Measurements from ENCODE around the gene ZBTB20. TPM values are rescaled to one million over a fixed set of nuclear protein-coding genes. Genes with fewer than 3 reads are reported as not detected.

ZBTB20 gene
- total RNA-seq, 6 donors from 2014 or later, result 40.0 to 150 (median 65.8) TPM

DNA sequence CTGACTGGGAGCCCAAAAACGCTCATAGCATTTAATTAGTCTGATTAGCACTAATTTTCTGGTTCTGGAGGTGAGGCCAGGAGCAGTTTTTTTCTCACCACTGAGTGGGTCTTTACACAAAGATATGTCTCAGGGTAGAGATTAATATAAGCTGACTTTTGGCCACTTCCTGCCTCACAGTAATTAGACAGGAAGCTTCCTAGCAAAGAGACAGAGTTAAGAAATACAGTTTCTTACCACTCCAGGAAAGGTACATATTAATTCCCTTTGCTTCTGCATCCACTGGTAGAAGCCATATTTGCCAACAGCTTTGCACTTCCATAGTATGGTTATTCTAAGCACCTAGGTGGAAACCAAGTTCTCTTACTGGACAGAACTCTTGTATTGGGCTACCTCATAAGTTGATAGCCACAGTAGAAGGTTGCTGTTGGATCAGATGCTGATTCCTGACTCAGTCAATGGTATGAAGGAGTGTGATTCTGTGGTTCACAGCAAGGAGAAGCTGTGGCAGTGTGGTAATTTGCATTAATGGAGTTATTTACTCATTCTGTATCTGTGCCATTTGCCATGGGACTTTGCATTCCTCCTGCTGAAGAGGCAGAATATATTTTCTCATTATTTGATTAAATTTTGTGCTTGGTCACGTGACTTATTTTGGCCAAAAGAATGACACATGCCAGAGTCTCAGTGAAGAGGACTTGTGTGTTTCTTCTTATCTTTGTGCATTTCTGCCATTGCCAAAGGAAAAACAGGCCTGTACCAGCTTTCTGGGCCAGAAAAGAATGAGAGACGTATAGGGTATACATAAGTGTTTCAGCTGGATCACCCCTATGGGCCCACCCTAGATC lies 17.5 kb upstream of the ZBTB20 start:
- DNase-seq (no peak), ATAC-seq (ENCODE audit: low FRiP score in 2 of 2) (no peak)
- no peak overlapping the region for H3K27ac ChIP-seq
- no peak overlapping the region for H3K4me3 ChIP-seq
- no peaks in the 10 kb centered on the region for H3K9me3 ChIP-seq
- WGBS, 2 donors, result 91 to 92% methylated on average over 3 of the region's 3 CpGs
- no peaks in the 10 kb centered on the region for H3K4me1 ChIP-seq
- no peaks in the 10 kb centered on the region for H3K27me3 ChIP-seq
- TF ChIP-seq EP300 (IDR thresholded peaks at IDR 0.05), result no peak
- no peak for TF ChIP-seq POLR2AphosphoS5 (IDR thresholded peaks at IDR 0.05)
- TF ChIP-seq POLR2A (IDR thresholded peaks at IDR 0.05), result no peak
- no peak for TF ChIP-seq CTCF (IDR thresholded peaks at IDR 0.05)
- H3K36me3 ChIP-seq, result no peaks in the 10 kb centered on the region

DNA sequence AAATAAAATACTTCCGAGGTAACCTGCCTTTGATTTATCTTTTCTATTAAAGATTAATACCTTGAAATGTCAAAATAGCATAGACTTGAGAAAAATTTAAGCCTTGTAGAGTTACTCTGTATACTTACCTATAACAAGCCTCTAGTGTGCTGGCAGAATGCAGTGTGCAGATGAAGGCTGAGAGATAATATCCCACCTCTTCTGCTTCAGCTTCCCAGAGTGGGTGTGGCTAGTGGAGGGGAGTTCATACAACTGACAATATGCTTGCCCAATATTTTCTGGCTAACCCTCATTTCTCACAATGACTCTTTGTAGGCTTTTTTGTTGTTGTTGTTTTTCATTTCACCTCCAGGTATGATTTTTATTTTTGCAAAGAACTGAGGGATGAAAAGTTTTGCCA lies 15.7 kb upstream of the ZBTB20 start:
- Histone ChIP-seq H3K9me3 (peaks cover 0 to 3% (median 0%) of the 10 kb centered on the region in 4 donors), H3K4me3 (no peak overlapping the region), H3K4me1 (no peaks in the 10 kb centered on the region), H3K27ac (no peak overlapping the region), H3K27me3 (no peaks in the 10 kb centered on the region), H3K36me3 (no peaks in the 10 kb centered on the region)
- TF ChIP-seq EP300 (IDR thresholded peaks at IDR 0.05) (no peak), POLR2A (IDR thresholded peaks at IDR 0.05) (no peak), POLR2AphosphoS5 (IDR thresholded peaks at IDR 0.05) (no peak), CTCF (IDR thresholded peaks at IDR 0.05) (no peak)
- WGBS, 2 donors, result 88 to 90% methylated on average over 1 of the region's 1 CpG
- ATAC-seq (ENCODE audit: low FRiP score in 2 of 2) (no peak), DNase-seq (no peak)

- peaks cover 0 to 3% (median 0%) of the 10 kb centered on the region in 4 donors for H3K9me3 ChIP-seq
- DNase-seq (no peak), ATAC-seq (ENCODE audit: low FRiP score in 2 of 2) (no peak)
- no peak overlapping the region for H3K27ac ChIP-seq
- H3K36me3 ChIP-seq, result no peaks in the 10 kb centered on the region
- WGBS, 2 donors, result 68 to 69% methylated on average over 1 of the region's 1 CpG
- H3K4me1 ChIP-seq, result no peaks in the 10 kb centered on the region
- TF ChIP-seq POLR2A (IDR thresholded peaks at IDR 0.05) (no peak), CTCF (IDR thresholded peaks at IDR 0.05) (no peak), EP300 (IDR thresholded peaks at IDR 0.05) (no peak), POLR2AphosphoS5 (IDR thresholded peaks at IDR 0.05) (no peak)
- H3K4me3 ChIP-seq, result no peak overlapping the region
- no peaks in the 10 kb centered on the region for H3K27me3 ChIP-seq
These were observed 14.8 kb upstream of the ZBTB20 start for GRCh38 chr3:115161866-115162265.

DNA sequence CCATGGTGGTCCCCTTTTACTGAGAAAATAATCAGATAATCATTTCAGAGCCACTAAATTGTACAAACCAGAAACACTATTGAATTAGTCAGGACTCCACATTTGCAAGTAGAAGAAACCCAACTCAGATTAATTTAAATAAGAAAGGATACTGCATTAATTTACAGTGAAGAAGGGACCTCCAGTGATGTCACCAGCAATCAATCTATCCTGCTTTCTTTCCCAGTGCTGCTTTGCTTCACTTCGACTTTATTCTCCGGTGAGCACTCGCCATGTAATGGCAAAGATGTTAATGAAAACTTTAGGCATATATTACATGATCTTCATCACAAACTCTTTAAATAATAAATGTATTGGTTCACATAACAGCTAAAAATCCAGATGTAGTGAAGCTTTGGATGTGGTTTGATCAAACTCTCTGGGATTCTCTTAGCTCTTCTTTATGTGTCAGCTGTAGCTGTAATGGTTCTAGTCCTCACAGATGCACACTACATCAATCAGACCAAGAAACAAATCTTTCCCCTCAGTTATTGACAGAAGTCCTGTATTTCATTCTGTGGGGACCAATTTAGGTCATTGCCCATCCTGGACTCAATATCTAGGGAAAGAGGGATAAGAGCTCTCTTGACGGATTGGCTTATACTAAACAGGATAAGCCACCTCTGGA lies 14.2 kb upstream of the ZBTB20 start:
- Histone ChIP-seq H3K36me3 (no peaks in the 10 kb centered on the region), H3K27me3 (no peaks in the 10 kb centered on the region), H3K4me1 (no peaks in the 10 kb centered on the region), H3K27ac (no peak overlapping the region), H3K9me3 (peaks cover 0 to 3% (median 0%) of the 10 kb centered on the region in 4 donors), H3K4me3 (no peak overlapping the region)
- DNase-seq, result no peak
- ATAC-seq (ENCODE audit: low FRiP score in 2 of 2), result no peak
- WGBS, 2 donors, result 94 to 95% methylated on average over 4 of the region's 4 CpGs
- TF ChIP-seq POLR2AphosphoS5 (IDR thresholded peaks at IDR 0.05) (no peak), POLR2A (IDR thresholded peaks at IDR 0.05) (no peak), CTCF (IDR thresholded peaks at IDR 0.05) (no peak), EP300 (IDR thresholded peaks at IDR 0.05) (no peak)
